ENCODE data around the gene TAS2R1.

Gene TAS2R1

DNA sequence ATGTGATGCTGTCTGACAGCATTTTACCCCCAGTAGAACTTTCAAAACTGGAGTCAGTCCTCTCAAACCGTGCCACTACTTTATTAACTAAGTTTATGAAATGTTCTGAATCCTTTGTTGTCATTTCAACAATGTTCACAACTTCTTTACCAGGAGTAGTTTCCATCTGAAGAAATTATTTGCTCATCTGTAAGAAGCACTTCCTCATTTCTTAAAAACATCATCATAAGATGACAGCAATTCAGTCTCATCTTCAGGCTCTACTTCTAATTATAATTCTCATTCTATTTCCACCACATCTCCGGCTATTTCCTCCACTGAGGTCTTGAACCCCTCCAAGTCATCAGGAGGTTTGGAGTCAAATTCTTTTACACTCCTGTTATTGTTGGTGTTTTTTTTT, 2.3 kb upstream of the TAS2R1 start:
- Histone ChIP-seq H3K4me1 (ENCODE audit: insufficient read depth, low read length, poor library complexity, severe bottlenecking) (no peaks in the 10 kb centered on the region), H2AFZ (ENCODE audit: low read length) (no peak overlapping the region), H3K27me3 (ENCODE audit: insufficient read depth, low read length, poor library complexity, severe bottlenecking) (no peaks in the 10 kb centered on the region), H3K79me2 (ENCODE audit: insufficient read depth, low read length) (no peaks in the 10 kb centered on the region), H3K4me2 (ENCODE audit: low read depth, low read length, poor library complexity, severe bottlenecking) (no peak overlapping the region), H3K9me3 (ENCODE audit: insufficient read depth, low read depth, low read length) (no peaks in the 10 kb centered on the region), H3K9ac (ENCODE audit: low read depth, low read length, poor library complexity, severe bottlenecking) (no peak overlapping the region), H3K36me3 (ENCODE audit: insufficient read depth, low read length) (no peaks in the 10 kb centered on the region), H3K9me2 (replicated peaks; ENCODE audit: low read depth, low read length) (no peaks in the 10 kb centered on the region), H4K20me1 (ENCODE audit: insufficient read depth, low read length, poor library complexity, severe bottlenecking) (no peaks in the 10 kb centered on the region), H3K4me3 (ENCODE audit: low read length, poor library complexity, severe bottlenecking) (no peak overlapping the region), H3F3A (ENCODE audit: low read depth) (no peaks in the 10 kb centered on the region)
- no peak for TF ChIP-seq EZH2phosphoT487 (IDR thresholded peaks at IDR 0.05; ENCODE audit: borderline replicate concordance)
- no peak for TF ChIP-seq CTCF (conservative IDR thresholded peaks at IDR 0.05; ENCODE audit: low read length)

- Histone ChIP-seq H3K4me3 (ENCODE audit: low read length, poor library complexity, severe bottlenecking) (no peak overlapping the region), H3K9me3 (ENCODE audit: insufficient read depth, low read depth, low read length) (no peaks in the 10 kb centered on the region), H3K79me2 (ENCODE audit: insufficient read depth, low read length) (no peaks in the 10 kb centered on the region), H3F3A (ENCODE audit: low read depth) (no peaks in the 10 kb centered on the region), H3K36me3 (ENCODE audit: insufficient read depth, low read length) (no peaks in the 10 kb centered on the region), H3K4me1 (ENCODE audit: insufficient read depth, low read length, poor library complexity, severe bottlenecking) (no peaks in the 10 kb centered on the region), H3K4me2 (ENCODE audit: low read depth, low read length, poor library complexity, severe bottlenecking) (no peak overlapping the region), H3K9me2 (replicated peaks; ENCODE audit: low read depth, low read length) (no peaks in the 10 kb centered on the region), H3K27me3 (ENCODE audit: insufficient read depth, low read length, poor library complexity, severe bottlenecking) (no peaks in the 10 kb centered on the region), H3K9ac (ENCODE audit: low read depth, low read length, poor library complexity, severe bottlenecking) (no peak overlapping the region), H2AFZ (ENCODE audit: low read length) (no peak overlapping the region), H4K20me1 (ENCODE audit: insufficient read depth, low read length, poor library complexity, severe bottlenecking) (no peaks in the 10 kb centered on the region)
- no peak for TF ChIP-seq EZH2phosphoT487 (IDR thresholded peaks at IDR 0.05; ENCODE audit: borderline replicate concordance)
- no peak for TF ChIP-seq CTCF (conservative IDR thresholded peaks at IDR 0.05; ENCODE audit: low read length)
Measured at GRCh38 chr5:9627541-9627940, 2.6 kb downstream of the TAS2R1 start.

GRCh38 chr5:9626955-9627354, 3.2 kb downstream of the TAS2R1 start:
- Histone ChIP-seq H3K9me2 (replicated peaks; ENCODE audit: low read depth, low read length) (no peaks in the 10 kb centered on the region), H3K9ac (ENCODE audit: low read depth, low read length, poor library complexity, severe bottlenecking) (no peak overlapping the region), H2AFZ (ENCODE audit: low read length) (no peak overlapping the region), H3K4me2 (ENCODE audit: low read depth, low read length, poor library complexity, severe bottlenecking) (no peak overlapping the region), H3K27me3 (ENCODE audit: insufficient read depth, low read length, poor library complexity, severe bottlenecking) (no peaks in the 10 kb centered on the region), H3K79me2 (ENCODE audit: insufficient read depth, low read length) (no peaks in the 10 kb centered on the region), H3K4me3 (ENCODE audit: low read length, poor library complexity, severe bottlenecking) (no peak overlapping the region), H3F3A (ENCODE audit: low read depth) (no peaks in the 10 kb centered on the region), H4K20me1 (ENCODE audit: insufficient read depth, low read length, poor library complexity, severe bottlenecking) (no peaks in the 10 kb centered on the region), H3K4me1 (ENCODE audit: insufficient read depth, low read length, poor library complexity, severe bottlenecking) (no peaks in the 10 kb centered on the region), H3K36me3 (ENCODE audit: insufficient read depth, low read length) (no peaks in the 10 kb centered on the region), H3K9me3 (ENCODE audit: insufficient read depth, low read depth, low read length) (no peaks in the 10 kb centered on the region)
- TF ChIP-seq EZH2phosphoT487 (IDR thresholded peaks at IDR 0.05; ENCODE audit: borderline replicate concordance) = no peak
- no peak for TF ChIP-seq CTCF (conservative IDR thresholded peaks at IDR 0.05; ENCODE audit: low read length)

Measured in Loucy (cell line).